Keratinocyte (primary cell): Measurements from ENCODE around the gene STAB2.

Experiments used
- EZH2 ChIP-seq: IDR thresholded peaks from one replicate; pipeline ENCODE4 v1.6.1; 2012; ENCODE audit warnings: inconsistent platforms, mild to moderate bottlenecking, low read length, moderate library complexity
- TF ChIP-seq, protein P1 (sequence below), 3 experiments: IDR thresholded peaks in 1 of 3; conservative IDR thresholded peaks in 1 of 3; optimal IDR thresholded peaks in 1 of 3; 2 replicates in 2 of 3; 3 replicates in 1 of 3; pipeline versions ENCODE3 to v1.5.1; 2011; ENCODE audit warnings: low read length in 3 of 3, mild to moderate bottlenecking in 3 of 3, moderate library complexity in 2 of 3, control low read depth in 1 of 3, inconsistent platforms in 1 of 3; ENCODE audit not compliant: insufficient read depth in 2 of 3; ENCODE audit errors: extremely low read depth in 1 of 3

DNA sequence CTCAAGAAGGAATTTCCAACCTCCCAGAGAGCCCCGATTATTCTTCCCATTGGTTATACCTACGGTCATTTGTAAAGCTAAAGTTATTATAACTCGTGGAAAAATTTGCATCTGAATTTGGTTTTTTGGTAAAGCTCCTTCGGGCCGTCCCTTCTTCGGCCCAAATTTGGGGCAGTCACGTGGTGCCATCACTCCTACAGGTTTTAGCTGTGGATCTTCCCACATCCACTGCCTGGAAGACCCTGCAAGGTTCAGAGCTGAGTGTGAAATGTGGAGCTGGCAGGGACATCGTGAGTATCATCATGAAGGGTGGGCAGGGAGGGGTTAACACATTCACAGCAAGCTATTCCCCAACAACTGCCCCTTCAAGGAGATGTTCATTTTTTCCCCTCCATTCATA lies 148.2 kb downstream of the STAB2 start:
- TF ChIP-seq, protein P1, sequence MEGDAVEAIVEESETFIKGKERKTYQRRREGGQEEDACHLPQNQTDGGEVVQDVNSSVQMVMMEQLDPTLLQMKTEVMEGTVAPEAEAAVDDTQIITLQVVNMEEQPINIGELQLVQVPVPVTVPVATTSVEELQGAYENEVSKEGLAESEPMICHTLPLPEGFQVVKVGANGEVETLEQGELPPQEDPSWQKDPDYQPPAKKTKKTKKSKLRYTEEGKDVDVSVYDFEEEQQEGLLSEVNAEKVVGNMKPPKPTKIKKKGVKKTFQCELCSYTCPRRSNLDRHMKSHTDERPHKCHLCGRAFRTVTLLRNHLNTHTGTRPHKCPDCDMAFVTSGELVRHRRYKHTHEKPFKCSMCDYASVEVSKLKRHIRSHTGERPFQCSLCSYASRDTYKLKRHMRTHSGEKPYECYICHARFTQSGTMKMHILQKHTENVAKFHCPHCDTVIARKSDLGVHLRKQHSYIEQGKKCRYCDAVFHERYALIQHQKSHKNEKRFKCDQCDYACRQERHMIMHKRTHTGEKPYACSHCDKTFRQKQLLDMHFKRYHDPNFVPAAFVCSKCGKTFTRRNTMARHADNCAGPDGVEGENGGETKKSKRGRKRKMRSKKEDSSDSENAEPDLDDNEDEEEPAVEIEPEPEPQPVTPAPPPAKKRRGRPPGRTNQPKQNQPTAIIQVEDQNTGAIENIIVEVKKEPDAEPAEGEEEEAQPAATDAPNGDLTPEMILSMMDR (optimal IDR thresholded peaks at IDR 0.05 in 1 of 3, IDR thresholded peaks at IDR 0.05 in 1 of 3, conservative IDR thresholded peaks at IDR 0.05 in 1 of 3; ENCODE audit: extremely low read depth in 1 of 3, insufficient read depth in 2 of 3, low read length in 3 of 3), result no peak
- no peak for TF ChIP-seq EZH2
